GM19193 (cell line): Measurements from ENCODE around the gene COG7.

ENCODE experiments used
- POLR2A ChIP-seq: IDR thresholded peaks from 4 replicates; pipeline ENCODE4 v1.6.1; 2011; ENCODE audit not compliant: insufficient read depth, insufficient read length; ENCODE audit errors: extremely low read depth

COG7 gene

GRCh38 chr16:23433261-23433920, 19.6 kb downstream of the COG7 start:
- TF ChIP-seq POLR2A, result no peak

- no peak for TF ChIP-seq POLR2A
Observed at GRCh38 chr16:23432176-23433128, 20.5 kb downstream of the COG7 start.

GRCh38 chr16:23428351-23428750, 24.6 kb downstream of the COG7 start:
- no peak for TF ChIP-seq POLR2A

- TF ChIP-seq POLR2A, result no peak
Observed at GRCh38 chr16:23424292-23424958, 28.6 kb downstream of the COG7 start.

GRCh38 chr16:23423496-23424049, 29.4 kb downstream of the COG7 start:
- TF ChIP-seq POLR2A, result no peak

- TF ChIP-seq POLR2A, result no peak
Observed at GRCh38 chr16:23420011-23420410, 33.0 kb downstream of the COG7 start.

GRCh38 chr16:23416816-23417215, 36.2 kb downstream of the COG7 start:
- no peak for TF ChIP-seq POLR2A

- TF ChIP-seq POLR2A, result no peak
Observed at GRCh38 chr16:23414731-23415130, 38.3 kb downstream of the COG7 start.

- TF ChIP-seq POLR2A, result no peak
Observed at GRCh38 chr16:23410176-23410575, 42.8 kb downstream of the COG7 start.

- TF ChIP-seq POLR2A, result no peak
Observed at GRCh38 chr16:23409522-23409921, 43.5 kb downstream of the COG7 start.

- TF ChIP-seq POLR2A, result no peak
Observed at GRCh38 chr16:23408823-23409298, 44.1 kb downstream of the COG7 start.

- no peak for TF ChIP-seq POLR2A
Observed at GRCh38 chr16:23408242-23408822, 44.7 kb downstream of the COG7 start.

GRCh38 chr16:23407436-23408127, 45.4 kb downstream of the COG7 start:
- TF ChIP-seq POLR2A, result no peak

- no peak for TF ChIP-seq POLR2A
Observed at GRCh38 chr16:23406546-23407240, 46.3 kb downstream of the COG7 start.

- no peak for TF ChIP-seq POLR2A
Observed at GRCh38 chr16:23406024-23406423, 47.0 kb downstream of the COG7 start.
